HepG2 (cell line): ENCODE results near the gene YIPF7. TPM values are rescaled to one million over a fixed set of nuclear protein-coding genes. Genes with fewer than 3 reads are reported as not detected.
A peak's percentile ranks its signal among the peaks of the same experiment; 100 is the strongest.

Experiments
- ATAC-seq: fragments of 200-7000 bp; cut with Tn5 transposase; 3 replicates; pipeline ENCODE4 v1.9.1; 2020; ENCODE audit warnings: mild to moderate bottlenecking, moderate library complexity
- Bru-seq: library from RNA; stranded (reverse); fragments of 400-500 nt; gene quantifications from one replicate; lab custom pipeline; 2021; lab: Mats Ljungman, UMichigan
- BruChase-seq, 2 experiments: library from RNA; stranded (reverse); fragments of 400-500 nt; gene quantifications; one replicate each; lab custom pipeline; 2021; lab: Mats Ljungman, UMichigan
- BruUV-seq: library from RNA; stranded (reverse); fragments of 400-500 nt; replicated peaks from 2 replicates; lab custom pipeline; 2021; lab: Mats Ljungman, UMichigan
- CTCF ChIA-PET: fragments of 300-600 bp; formaldehyde crosslinking; extraction: SDS; loops from one replicate; lab custom pipeline; 2021; ENCODE audit warnings: low total read pairs, inconsistent platforms, low intra/inter-chr PET ratio; lab: Yijun Ruan, JAX
- POLR2A ChIA-PET: fragments of 350-600 bp; sonication (Branson Sonifier 250); formaldehyde crosslinking; loops from one replicate; lab custom pipeline; 2020; ENCODE audit warnings: antibody characterized with exemption, inconsistent platforms; lab: Yijun Ruan, JAX
- DNase-seq: peaks from one replicate; pipeline ENCODE4 v3.0.0-alpha.2; 2015; ENCODE audit warnings: low spot score
- FAIRE-seq: peaks from 3 replicates; lab custom pipeline; 2011; peaks lifted over from hg19 to GRCh38; lab: Jason Lieb, UNC
- H2AFZ ChIP-seq: one replicate; pipeline ENCODE4 v1.6.1; 2011; ENCODE audit warnings: low read length, inconsistent platforms
- H3K27ac ChIP-seq: fragments of 300-600 bp; 3 replicates; pipeline ENCODE4 v1.8.0; 2011; ENCODE audit warnings: mixed run types, mild to moderate bottlenecking, mixed read lengths, low read length, inconsistent platforms; ENCODE audit not compliant: insufficient read depth; ENCODE audit errors: extremely low read length
- H3K27me3 ChIP-seq, 2 experiments: fragments of 200-600 bp in 1 of 2; 2 replicates in 1 of 2; 3 replicates in 1 of 2; pipeline versions ENCODE4 v1.6.0 to v1.8.0; 2011; ENCODE audit warnings: low read length in 2 of 2, mild to moderate bottlenecking in 2 of 2, moderate library complexity in 2 of 2, inconsistent platforms in 1 of 2; ENCODE audit not compliant: insufficient read depth in 2 of 2, control insufficient read depth in 1 of 2
- H3K36me3 ChIP-seq, 2 experiments: fragments of 200-600 bp in 1 of 2; replicated peaks in 1 of 2; 2 replicates in 1 of 2; 3 replicates in 1 of 2; pipeline versions ENCODE4 v1.5.1 to v1.8.0; 2011; ENCODE audit warnings: low read length in 2 of 2, inconsistent platforms in 1 of 2; ENCODE audit not compliant: insufficient read depth in 2 of 2, control insufficient read depth in 1 of 2
- H3K4me1 ChIP-seq: 2 replicates; pipeline ENCODE4 v1.5.1; 2012; ENCODE audit warnings: low read length, inconsistent platforms; ENCODE audit not compliant: insufficient read depth
- H3K4me2 ChIP-seq: 2 replicates; pipeline ENCODE4 v1.6.0; 2011; ENCODE audit warnings: low read depth, low read length, inconsistent platforms
- H3K4me3 ChIP-seq, 3 experiments: fragments of 200-600 bp in 1 of 3; sonication (generic), shearing (Covaris generic) in 1 of 3; replicated peaks in 1 of 3; 2 replicates each; pipeline ENCODE4 v1.5.1; 2011 to 2016; ENCODE audit warnings: low read length in 3 of 3, inconsistent platforms in 2 of 3, low read depth in 2 of 3, mild to moderate bottlenecking in 2 of 3, control low read depth in 1 of 3, mixed read lengths in 1 of 3; ENCODE audit not compliant: insufficient read depth in 1 of 3
- H3K79me2 ChIP-seq: one replicate; pipeline ENCODE4 v1.6.1; 2011; ENCODE audit warnings: low read length, inconsistent platforms; ENCODE audit not compliant: insufficient read depth
- H3K9ac ChIP-seq: 2 replicates; pipeline ENCODE4 v1.6.0; 2011; ENCODE audit warnings: mild to moderate bottlenecking, low read depth, low read length, inconsistent platforms; ENCODE audit not compliant: insufficient read depth
- H3K9me3 ChIP-seq: 2 replicates; pipeline ENCODE4 v1.5.1; 2012; ENCODE audit warnings: mild to moderate bottlenecking, low read length
- H4K20me1 ChIP-seq: 2 replicates; pipeline ENCODE4 v1.6.0; 2011; ENCODE audit warnings: inconsistent platforms, mild to moderate bottlenecking, low read length, moderate library complexity; ENCODE audit not compliant: insufficient read depth
- DPF2 ChIP-seq: sonication (generic); formaldehyde crosslinking; IDR thresholded peaks from 2 replicates; pipeline ENCODE4 v1.4.0; 2020; ENCODE audit warnings: mild to moderate bottlenecking, low read depth, missing genetic modification reagents, borderline replicate concordance
- KDM1A ChIP-seq: IDR thresholded peaks from 2 replicates; pipeline ENCODE4 v1.6.1; 2016; ENCODE audit warnings: missing compliant biosample characterization
- MTF2 ChIP-seq: sonication (generic); formaldehyde crosslinking; IDR thresholded peaks from 2 replicates; pipeline ENCODE4 v1.5.0; 2020; ENCODE audit warnings: missing genetic modification reagents, borderline replicate concordance
- MYNN ChIP-seq: sonication (generic); formaldehyde crosslinking; IDR thresholded peaks from 2 replicates; pipeline ENCODE4 v1.4.0; 2020; ENCODE audit warnings: mild to moderate bottlenecking, low read depth, missing genetic modification reagents
- NFIC ChIP-seq: IDR thresholded peaks from 2 replicates; pipeline ENCODE4 v1.6.1; 2012; ENCODE audit warnings: mild to moderate bottlenecking, low read length, inconsistent platforms
- PAF1 ChIP-seq: IDR thresholded peaks from 2 replicates; pipeline ENCODE4 v1.6.1; 2016; ENCODE audit warnings: missing genetic modification reagents, missing compliant biosample characterization
- PHF20 ChIP-seq: sonication (generic); formaldehyde crosslinking; IDR thresholded peaks from 2 replicates; pipeline ENCODE4 v1.5.0; 2020; ENCODE audit warnings: mild to moderate bottlenecking, missing genetic modification reagents
- POLR2G ChIP-seq: fragments of 200-400 bp; formaldehyde crosslinking; IDR thresholded peaks from 2 replicates; pipeline ENCODE4 v1.6.1; 2018; ENCODE audit warnings: mild to moderate bottlenecking, low read depth, low read length, moderate library complexity
- TERF1 ChIP-seq: sonication (generic); formaldehyde crosslinking; IDR thresholded peaks from 2 replicates; pipeline ENCODE4 v1.8.0; 2022; ENCODE audit warnings: mild to moderate bottlenecking, missing genetic modification reagents, moderate library complexity
- ZBTB10 ChIP-seq: sonication (generic); formaldehyde crosslinking; IDR thresholded peaks from 2 replicates; pipeline ENCODE4 v1.4.0; 2020; ENCODE audit warnings: missing genetic modification reagents, borderline replicate concordance
- ZNF10 ChIP-seq: sonication (generic); formaldehyde crosslinking; IDR thresholded peaks from 2 replicates; pipeline ENCODE4 v1.4.0; 2020; ENCODE audit warnings: mild to moderate bottlenecking, low read depth, missing genetic modification reagents, borderline replicate concordance
- ZNF563 ChIP-seq: sonication (generic); formaldehyde crosslinking; IDR thresholded peaks from 2 replicates; pipeline ENCODE4 v1.8.0; 2022; ENCODE audit warnings: mild to moderate bottlenecking, moderate library complexity, missing genetic modification reagents
- ZNF879 ChIP-seq: sonication (generic); formaldehyde crosslinking; IDR thresholded peaks from 2 replicates; pipeline ENCODE4 v1.8.1; 2023; ENCODE audit warnings: missing genetic modification reagents
- WGBS: methylation state at CpG from one replicate; pipeline ENCODE4 v1.1.6; 2017; ENCODE audit warnings: low lambda C conversion rate; 5-methylcytosine and 5-hydroxymethylcytosine counted together
- in situ Hi-C: cut with HindIII; loops from 2 replicates; pipeline ENCODE4 v1.10.0; 2017; ENCODE audit warnings: low pct_unique_long_range_greater_than_20kb; ENCODE audit not compliant: extremely low pct_ligation_motif_present
- intact Hi-C: fragments of 100-400 bp; cut with micrococcal nuclease; formaldehyde crosslinking; loops from one replicate; pipeline ENCODE4 v1.10.0; 2022; ENCODE audit not compliant: unreplicated experiment
- long read RNA-seq, 2 experiments: library from RNA in 1 of 2; library from polyadenylated mRNA in 1 of 2; stranded (forward) in 1 of 2; unstranded in 1 of 2; transcript quantifications; one replicate each; pipeline ENCODE4 v2.0.0, GENCODE V29; 2019 to 2022
- polyA minus RNA-seq, 3 experiments: library from RNA; depleted of rRNA, polyadenylated mRNA; stranded (reverse); fragments of >200 nt; gene quantifications; 2 replicates each; pipeline ENCODE4 v1.2.3, GENCODE V29; 2011; ENCODE audit warnings: low replicate concordance in 1 of 3
- polyA plus RNA-seq, 8 experiments: library from polyadenylated mRNA; depleted of rRNA in 3 of 8; stranded (reverse) in 7 of 8; unstranded in 1 of 8; fragments of >200 nt; fragmentation: Illumina TruSeq in 4 of 8; extraction: Trizol in 4 of 8; gene quantifications; 2 replicates each; pipeline versions ENCODE4 v1.2.1 to v1.2.3, GENCODE V29; 2011 to 2016; ENCODE audit warnings: low read depth in 4 of 8, missing spikeins in 1 of 8, mixed read lengths in 1 of 8; ENCODE audit not compliant: insufficient read depth in 1 of 8
- total RNA-seq, 5 experiments: library from RNA; depleted of rRNA; stranded (reverse); fragments of >200 nt; fragmentation: Illumina TruSeq; extraction: Trizol; gene quantifications; 2 replicates each; pipeline ENCODE4 v1.2.3, GENCODE V29; 2016; ENCODE audit warnings: low read depth in 1 of 5

The YIPF7 gene
- total RNA-seq (2016; rRNA removed; fragmentation: Illumina TruSeq; extraction: Trizol) (not detected in 2 replicates), polyA plus RNA-seq (2011; rRNA removed) (0.12 TPM in 1 of 2 replicates, not detected in the other), polyA minus RNA-seq (2011; rRNA and poly(A)+ RNA removed; ENCODE audit: low replicate concordance) (not detected in 2 replicates), Bru-seq, nascent RNA (percentile 10 among the genes with signal in this experiment), BruChase-seq, experiment 1, labeled RNA remaining after a 6-hour chase (percentile 21 among the genes with signal in this experiment), BruChase-seq, experiment 2, labeled RNA remaining after a 2-hour chase (percentile 22 among the genes with signal in this experiment)
- not detected in 2 replicates for total RNA-seq (2016; cell fraction: cytosol; rRNA removed; fragmentation: Illumina TruSeq; extraction: Trizol; ENCODE audit: low read depth)
- not detected in 2 replicates for total RNA-seq (2016; cell fraction: insoluble cytoplasmic fraction; rRNA removed; fragmentation: Illumina TruSeq; extraction: Trizol)
- not detected in 2 replicates for total RNA-seq (2016; cell fraction: membrane; rRNA removed; fragmentation: Illumina TruSeq; extraction: Trizol)
- not detected in 2 replicates for total RNA-seq (2016; cell fraction: nucleus; rRNA removed; fragmentation: Illumina TruSeq; extraction: Trizol)
- not detected in 2 replicates for polyA plus RNA-seq (2011; cell fraction: cytosol; rRNA removed)
- not detected in 2 replicates for polyA plus RNA-seq (2011; cell fraction: nucleus; rRNA removed)
- polyA plus RNA-seq (2012): not detected in 2 replicates
- not detected in 2 replicates for polyA plus RNA-seq (2016; cell fraction: cytosol; fragmentation: Illumina TruSeq; extraction: Trizol; ENCODE audit: low read depth)
- not detected in 2 replicates for polyA plus RNA-seq (2016; cell fraction: insoluble cytoplasmic fraction; fragmentation: Illumina TruSeq; extraction: Trizol; ENCODE audit: low read depth)
- polyA plus RNA-seq (2016; cell fraction: membrane; fragmentation: Illumina TruSeq; extraction: Trizol; ENCODE audit: low read depth): not detected in 2 replicates
- not detected in 2 replicates for polyA plus RNA-seq (2016; cell fraction: nucleus; fragmentation: Illumina TruSeq; extraction: Trizol; ENCODE audit: insufficient read depth, low read depth)
- polyA minus RNA-seq (2011; cell fraction: cytosol; rRNA and poly(A)+ RNA removed): not detected in 2 replicates
- not detected in 2 replicates for polyA minus RNA-seq (2011; cell fraction: nucleus; rRNA and poly(A)+ RNA removed)
- long read RNA-seq, experiment 1: 0 reads
- long read RNA-seq, experiment 2: 0 reads

GRCh38 chr4:44651425-44651824, at the start of gene YIPF7:
YIPF7 (minus strand) TSS chr4:44651625; CDS start chr4:44650100, 1,525 bp downstream.
- no peaks in the 10 kb centered on the region for H4K20me1 ChIP-seq
- no peaks in the 10 kb centered on the region for H3K79me2 ChIP-seq
- in situ Hi-C loops (no loop called here), intact Hi-C loops (no loop called here)
- no peaks in the 10 kb centered on the region for H3K4me1 ChIP-seq
- DNase-seq (no peak), ATAC-seq (no peak), FAIRE-seq (no peak)
- CTCF ChIA-PET: no interaction called here
- BruUV-seq: no TSS peak
- no peak within 1 kb of the TSS for H3K9ac ChIP-seq
- no peak within 1 kb of the TSS for H2AFZ ChIP-seq
- no peak within 1 kb of the TSS for H3K4me3 ChIP-seq
- no peaks in the 10 kb centered on the region for H3K36me3 ChIP-seq
- POLR2A ChIA-PET: no interaction called here
- H3K27me3 ChIP-seq: no peaks in the 10 kb centered on the region
- 0% methylated on average over 1 of the region's 1 CpG for WGBS
- no peak within 1 kb of the TSS for H3K27ac ChIP-seq
- H3K9me3 ChIP-seq: no peaks in the 10 kb centered on the region
- H3K4me2 ChIP-seq: no peak within 1 kb of the TSS
- no peak for TF ChIP-seq TERF1 (CRISPR knock-in tag)
- TF ChIP-seq ZNF563: no peak
- TF ChIP-seq DPF2: no peak
- TF ChIP-seq POLR2G: no peak
- no peak for TF ChIP-seq ZNF879 (CRISPR knock-in tag)
- no peak for TF ChIP-seq KDM1A
- no peak for TF ChIP-seq PHF20
- TF ChIP-seq NFIC: no peak
- TF ChIP-seq MTF2 (CRISPR knock-in tag): no peak
- no peak for TF ChIP-seq PAF1 (CRISPR knock-in tag)
- TF ChIP-seq ZBTB10 (CRISPR knock-in tag): no peak
- no peak for TF ChIP-seq ZNF10 (CRISPR knock-in tag)
- TF ChIP-seq MYNN: no peak
